Activated naive CD8-positive, alpha-beta T cell treated with anti-CD3 and anti-CD28 coated beads, Interleukin-2, amount 50 U/mL, for 24 hours (primary cell): ENCODE data around the gene PGAM2.

ENCODE experiments used
- ATAC-seq: fragments of 150-1000 bp; cut with Tn5 transposase; one replicate; pipeline ENCODE4 v1.10.0; 2021
- DNase-seq: peaks from one replicate; pipeline ENCODE4 v3.0.0; 2021
- H3K27ac Mint-ChIP-seq: one replicate; pipeline ENCODE4 v1.8.0; 2021; ENCODE audit warnings: mild to moderate bottlenecking, mixed read lengths
- H3K27me3 Mint-ChIP-seq: one replicate; pipeline ENCODE4 v1.8.0; 2021; ENCODE audit warnings: mixed read lengths
- H3K36me3 Mint-ChIP-seq: one replicate; pipeline ENCODE4 v1.8.0; 2021; ENCODE audit warnings: low read depth, mixed read lengths
- H3K4me1 Mint-ChIP-seq: one replicate; pipeline ENCODE4 v1.8.0; 2021; ENCODE audit warnings: mixed read lengths
- H3K4me3 Mint-ChIP-seq: one replicate; pipeline ENCODE4 v1.8.0; 2021; ENCODE audit warnings: mild to moderate bottlenecking, moderate library complexity, mixed read lengths
- H3K9me3 Mint-ChIP-seq: one replicate; pipeline ENCODE4 v1.8.0; 2021; ENCODE audit warnings: mixed read lengths

The PGAM2 gene

DNA sequence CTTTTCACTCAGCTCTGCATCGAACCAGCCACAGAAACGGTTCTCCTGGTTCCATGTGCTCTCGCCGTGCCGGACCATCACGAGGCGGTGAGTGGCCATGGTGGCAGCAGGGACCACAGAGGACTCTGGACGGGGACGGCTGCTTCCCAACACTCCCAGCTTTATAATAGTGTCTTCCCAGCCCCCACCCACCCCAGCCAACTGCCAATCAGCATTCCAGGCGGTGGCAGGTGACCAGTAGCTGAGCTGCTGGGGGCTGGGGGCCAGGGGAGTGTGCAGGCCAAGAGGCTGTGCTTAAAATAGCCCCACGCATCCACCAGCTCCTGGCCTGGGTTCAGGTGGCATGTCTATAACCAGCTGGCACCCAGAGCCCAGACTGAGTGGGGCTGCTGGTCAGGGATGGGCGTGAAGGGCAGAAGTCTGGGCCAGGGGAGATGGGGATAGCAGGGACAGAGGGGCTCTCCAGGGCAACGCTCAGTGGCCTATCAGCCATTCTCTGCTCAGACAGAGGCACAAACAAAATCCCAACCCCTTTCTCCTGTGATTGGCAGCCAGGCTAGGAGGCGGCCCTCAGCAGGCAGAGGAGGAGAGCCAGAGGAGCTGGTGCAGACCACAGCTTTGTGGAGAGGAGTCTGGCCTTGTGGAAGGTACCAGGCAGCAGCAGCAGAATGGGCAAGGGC lies at the start of gene PGAM2:
Gene PGAM2, minus strand, starts transcription at position 137 of the 680 bp plus-strand sequence. Its CDS starts 38 bp downstream, at position 99.
- ATAC-seq (peak; percentile 45), DNase-seq (no peak)
- Mint-ChIP-seq H3K27me3 (no peaks in the 10 kb centered on the region), H3K4me1 (peaks cover 20% of the 10 kb centered on the region), H3K9me3 (no peaks in the 10 kb centered on the region), H3K27ac (no peak within 1 kb of the TSS), H3K4me3 (no peak within 1 kb of the TSS), H3K36me3 (peaks cover 9% of the 10 kb centered on the region)

DNA sequence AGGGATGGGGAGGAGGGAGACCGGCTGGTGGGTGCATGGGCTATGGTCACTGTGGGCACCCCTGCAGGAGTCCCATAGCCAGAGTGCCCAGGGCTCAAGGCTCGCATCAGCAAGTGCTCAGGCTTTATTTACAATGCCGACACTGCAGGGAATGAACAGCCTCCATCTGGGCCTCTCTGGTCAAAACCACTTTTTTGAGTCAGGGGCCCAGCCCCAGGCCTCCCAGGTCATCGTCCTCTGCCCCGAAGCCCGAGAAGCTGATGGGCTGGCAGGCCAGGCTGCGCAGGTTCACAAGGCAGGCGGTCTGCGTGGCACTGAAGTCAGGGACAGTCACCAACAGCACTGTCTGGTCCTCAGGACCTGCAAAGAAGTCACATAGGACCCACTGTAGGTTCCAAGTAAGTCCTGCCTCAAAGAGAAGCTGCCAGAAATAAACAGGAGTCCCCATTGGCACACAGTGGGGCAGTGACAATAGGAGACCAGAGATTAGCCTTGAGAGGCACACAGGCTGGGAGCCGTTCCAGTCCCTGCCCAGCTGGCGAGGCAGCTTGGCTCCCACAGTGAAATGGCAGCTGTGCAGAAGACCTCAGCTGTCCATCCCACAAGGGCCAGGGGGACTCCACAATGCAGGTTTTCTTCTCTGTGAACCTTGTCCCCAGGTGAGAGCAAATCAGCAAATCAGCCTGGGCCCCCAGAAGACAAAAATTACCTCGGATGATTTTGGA lies 49.4 kb upstream of the PGAM2 start:
- Mint-ChIP-seq H3K9me3 (no peaks in the 10 kb centered on the region), H3K27me3 (no peaks in the 10 kb centered on the region), H3K36me3 (peaks cover 17% of the 10 kb centered on the region), H3K27ac (no peak overlapping the region), H3K4me1 (peaks cover 7% of the 10 kb centered on the region), H3K4me3 (no peak overlapping the region)
- ATAC-seq (no peak), DNase-seq (no peak)

DNA sequence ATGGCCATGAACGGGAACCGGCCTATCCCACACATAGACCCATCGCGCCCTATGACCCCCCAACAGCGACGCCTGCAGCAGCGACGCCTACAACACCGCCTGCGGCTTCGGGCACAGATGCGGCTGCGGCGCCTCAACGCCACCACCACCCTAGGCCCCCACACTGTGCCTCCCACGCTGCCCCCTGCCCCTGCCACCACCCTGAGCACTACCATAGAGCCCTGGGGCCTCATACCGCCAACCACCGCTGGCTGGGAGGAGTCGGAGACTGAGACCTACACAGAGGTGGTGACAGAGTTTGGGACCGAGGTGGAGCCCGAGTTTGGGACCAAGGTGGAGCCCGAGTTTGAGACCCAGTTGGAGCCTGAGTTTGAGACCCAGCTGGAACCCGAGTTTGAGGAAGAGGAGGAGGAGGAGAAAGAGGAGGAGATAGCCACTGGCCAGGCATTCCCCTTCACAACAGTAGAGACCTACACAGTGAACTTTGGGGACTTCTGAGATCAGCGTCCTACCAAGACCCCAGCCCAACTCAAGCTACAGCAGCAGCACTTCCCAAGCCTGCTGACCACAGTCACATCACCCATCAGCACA lies 48.5 kb upstream of the PGAM2 start:
- Mint-ChIP-seq H3K27me3 (no peaks in the 10 kb centered on the region), H3K9me3 (no peaks in the 10 kb centered on the region), H3K36me3 (peaks cover 12% of the 10 kb centered on the region), H3K27ac (no peak overlapping the region), H3K4me1 (no peaks in the 10 kb centered on the region), H3K4me3 (no peak overlapping the region)
- ATAC-seq (no peak), DNase-seq (no peak)

DNA sequence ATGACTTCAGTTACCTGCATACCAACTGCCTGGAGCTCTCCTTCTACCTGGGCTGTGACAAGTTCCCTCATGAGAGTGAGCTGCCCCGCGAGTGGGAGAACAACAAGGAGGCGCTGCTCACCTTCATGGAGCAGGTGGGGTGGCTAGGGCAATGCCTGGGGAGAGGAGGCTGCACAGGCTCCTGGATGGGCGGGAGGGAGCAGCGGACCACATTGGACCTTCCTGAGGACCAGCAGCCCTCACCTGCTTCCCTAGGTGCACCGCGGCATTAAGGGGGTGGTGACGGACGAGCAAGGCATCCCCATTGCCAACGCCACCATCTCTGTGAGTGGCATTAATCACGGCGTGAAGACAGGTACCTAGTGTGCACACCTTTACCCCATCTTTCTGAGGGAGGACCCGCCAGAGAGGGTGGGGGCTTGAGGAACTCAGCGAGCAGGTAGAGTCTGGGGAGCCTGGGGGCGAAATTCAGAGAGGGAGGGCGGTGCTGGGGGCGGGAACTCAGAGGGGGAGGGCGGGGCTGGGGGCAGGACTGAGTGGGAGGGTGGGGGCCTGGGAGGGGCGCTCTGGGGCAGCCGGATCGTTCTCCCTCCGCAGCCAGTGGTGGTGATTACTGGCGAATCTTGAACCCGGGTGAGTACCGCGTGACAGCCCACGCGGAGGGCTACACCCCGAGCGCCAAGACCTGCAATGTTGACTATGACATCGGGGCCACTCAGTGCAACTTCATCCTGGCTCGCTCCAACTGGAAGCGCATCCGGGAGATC lies 47.8 kb upstream of the PGAM2 start:
- no peaks in the 10 kb centered on the region for H3K9me3 Mint-ChIP-seq
- H3K36me3 Mint-ChIP-seq, result peaks cover 10% of the 10 kb centered on the region
- H3K4me1 Mint-ChIP-seq, result no peaks in the 10 kb centered on the region
- H3K27me3 Mint-ChIP-seq, result no peaks in the 10 kb centered on the region
- ATAC-seq (no peak), DNase-seq (no peak)
- no peak overlapping the region for H3K4me3 Mint-ChIP-seq
- H3K27ac Mint-ChIP-seq, result no peak overlapping the region

DNA sequence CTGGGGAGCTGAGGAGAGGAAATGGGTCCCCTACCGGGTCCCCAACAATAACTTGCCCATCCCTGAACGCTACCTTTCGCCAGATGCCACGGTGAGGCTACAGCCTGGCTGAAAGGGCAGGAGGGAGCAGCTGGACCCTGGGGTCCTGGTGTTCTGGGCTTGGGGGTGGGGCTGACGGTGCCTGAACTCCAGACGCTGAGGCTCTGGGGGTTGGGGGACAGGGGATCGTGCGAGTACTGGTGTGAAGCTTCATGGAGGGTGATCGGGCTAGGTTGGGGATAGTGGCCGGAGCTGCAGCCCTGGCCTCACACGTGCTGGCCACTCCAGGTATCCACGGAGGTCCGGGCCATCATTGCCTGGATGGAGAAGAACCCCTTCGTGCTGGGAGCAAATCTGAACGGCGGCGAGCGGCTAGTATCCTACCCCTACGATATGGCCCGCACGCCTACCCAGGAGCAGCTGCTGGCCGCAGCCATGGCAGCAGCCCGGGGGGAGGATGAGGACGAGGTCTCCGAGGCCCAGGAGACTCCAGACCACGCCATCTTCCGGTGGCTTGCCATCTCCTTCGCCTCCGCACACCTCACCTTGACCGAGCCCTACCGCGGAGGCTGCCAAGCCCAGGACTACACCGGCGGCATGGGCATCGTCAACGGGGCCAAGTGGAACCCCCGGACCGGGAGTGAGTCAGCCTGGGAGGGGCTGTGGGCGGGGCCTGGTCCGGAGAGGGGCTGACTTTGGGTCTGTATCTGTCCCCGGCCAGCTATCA lies 47.0 kb upstream of the PGAM2 start:
- H3K4me1 Mint-ChIP-seq, result no peaks in the 10 kb centered on the region
- H3K4me3 Mint-ChIP-seq, result no peak overlapping the region
- no peak for DNase-seq
- H3K36me3 Mint-ChIP-seq, result peaks cover 7% of the 10 kb centered on the region
- no peak for ATAC-seq
- H3K27me3 Mint-ChIP-seq, result no peaks in the 10 kb centered on the region
- H3K9me3 Mint-ChIP-seq, result no peaks in the 10 kb centered on the region
- no peak overlapping the region for H3K27ac Mint-ChIP-seq

DNA sequence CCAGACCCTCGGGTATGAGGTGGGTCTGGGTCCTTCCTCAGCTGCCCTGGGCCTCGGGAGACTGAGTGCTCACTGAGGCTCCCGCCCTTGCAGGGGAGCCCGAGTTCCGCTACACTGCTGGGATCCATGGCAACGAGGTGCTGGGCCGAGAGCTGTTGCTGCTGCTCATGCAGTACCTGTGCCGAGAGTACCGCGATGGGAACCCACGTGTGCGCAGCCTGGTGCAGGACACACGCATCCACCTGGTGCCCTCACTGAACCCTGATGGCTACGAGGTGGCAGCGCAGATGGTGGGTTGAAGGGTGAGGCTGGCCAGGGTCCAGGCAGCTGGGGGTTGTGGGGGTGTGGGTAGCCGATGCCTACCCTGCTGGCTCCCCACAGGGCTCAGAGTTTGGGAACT lies 46.4 kb upstream of the PGAM2 start:
- H3K9me3 Mint-ChIP-seq, result no peaks in the 10 kb centered on the region
- no peak overlapping the region for H3K27ac Mint-ChIP-seq
- H3K4me3 Mint-ChIP-seq, result no peak overlapping the region
- H3K36me3 Mint-ChIP-seq, result peaks cover 7% of the 10 kb centered on the region
- DNase-seq, result no peak
- no peaks in the 10 kb centered on the region for H3K4me1 Mint-ChIP-seq
- H3K27me3 Mint-ChIP-seq, result no peaks in the 10 kb centered on the region
- ATAC-seq, result no peak

DNA sequence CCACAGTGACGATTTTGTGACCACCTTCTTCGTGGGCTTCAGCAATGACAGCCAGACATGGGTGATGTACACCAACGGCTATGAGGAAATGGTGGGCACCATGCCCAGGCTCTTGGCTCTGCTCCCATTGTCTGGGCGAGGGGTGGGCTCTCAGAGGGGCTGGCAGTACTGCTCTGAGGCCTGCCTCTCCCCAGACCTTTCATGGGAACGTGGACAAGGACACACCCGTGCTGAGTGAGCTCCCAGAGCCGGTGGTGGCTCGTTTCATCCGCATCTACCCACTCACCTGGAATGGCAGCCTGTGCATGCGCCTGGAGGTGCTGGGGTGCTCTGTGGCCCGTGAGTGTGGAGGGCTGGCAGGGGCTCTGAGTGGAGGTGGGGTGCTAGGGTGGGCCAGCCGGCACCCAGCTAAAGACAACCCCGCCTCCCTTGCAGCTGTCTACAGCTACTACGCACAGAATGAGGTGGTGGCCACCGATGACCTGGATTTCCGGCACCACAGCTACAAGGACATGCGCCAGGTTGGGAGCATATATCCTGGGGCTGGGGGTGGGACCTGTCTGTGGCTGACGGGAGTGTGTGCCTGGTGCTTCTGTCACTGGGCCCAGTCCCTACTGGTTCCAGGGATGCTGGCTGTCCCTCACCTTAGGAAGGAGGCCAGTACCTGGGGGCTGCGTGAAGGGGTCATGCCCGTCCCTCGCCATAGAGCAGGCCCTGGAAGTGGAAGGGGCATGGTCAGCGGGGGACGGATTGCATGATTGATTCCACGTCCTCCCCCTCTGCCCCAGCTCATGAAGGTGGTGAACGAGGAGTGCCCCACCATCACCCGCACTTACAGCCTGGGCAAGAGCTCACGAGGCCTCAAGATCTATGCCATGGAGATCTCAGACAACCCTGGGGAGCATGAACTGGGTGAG lies 45.6 kb upstream of the PGAM2 start:
- Mint-ChIP-seq H3K36me3 (peaks cover 7% of the 10 kb centered on the region), H3K4me3 (no peak overlapping the region), H3K4me1 (peaks cover 5% of the 10 kb centered on the region), H3K27me3 (no peaks in the 10 kb centered on the region), H3K9me3 (no peaks in the 10 kb centered on the region), H3K27ac (no peak overlapping the region)
- DNase-seq (no peak), ATAC-seq (no peak)

DNA sequence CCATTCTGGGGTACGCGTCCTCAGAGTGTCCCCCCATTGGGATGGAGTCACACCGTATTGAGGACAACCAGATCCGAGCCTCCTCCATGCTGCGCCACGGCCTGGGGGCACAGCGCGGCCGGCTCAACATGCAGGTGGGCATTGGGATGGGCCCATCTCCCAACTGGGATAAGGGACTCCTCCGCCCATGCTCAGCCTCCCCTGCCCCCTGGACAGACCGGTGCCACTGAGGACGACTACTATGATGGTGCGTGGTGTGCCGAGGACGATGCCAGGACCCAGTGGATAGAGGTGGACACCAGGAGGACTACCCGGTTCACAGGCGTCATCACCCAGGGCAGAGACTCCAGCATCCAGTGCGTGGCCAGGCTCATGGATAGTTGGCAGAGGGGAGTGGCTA lies 44.6 kb upstream of the PGAM2 start:
- no peak for ATAC-seq
- Mint-ChIP-seq H3K9me3 (no peaks in the 10 kb centered on the region), H3K4me1 (peaks cover 15% of the 10 kb centered on the region)

DNA sequence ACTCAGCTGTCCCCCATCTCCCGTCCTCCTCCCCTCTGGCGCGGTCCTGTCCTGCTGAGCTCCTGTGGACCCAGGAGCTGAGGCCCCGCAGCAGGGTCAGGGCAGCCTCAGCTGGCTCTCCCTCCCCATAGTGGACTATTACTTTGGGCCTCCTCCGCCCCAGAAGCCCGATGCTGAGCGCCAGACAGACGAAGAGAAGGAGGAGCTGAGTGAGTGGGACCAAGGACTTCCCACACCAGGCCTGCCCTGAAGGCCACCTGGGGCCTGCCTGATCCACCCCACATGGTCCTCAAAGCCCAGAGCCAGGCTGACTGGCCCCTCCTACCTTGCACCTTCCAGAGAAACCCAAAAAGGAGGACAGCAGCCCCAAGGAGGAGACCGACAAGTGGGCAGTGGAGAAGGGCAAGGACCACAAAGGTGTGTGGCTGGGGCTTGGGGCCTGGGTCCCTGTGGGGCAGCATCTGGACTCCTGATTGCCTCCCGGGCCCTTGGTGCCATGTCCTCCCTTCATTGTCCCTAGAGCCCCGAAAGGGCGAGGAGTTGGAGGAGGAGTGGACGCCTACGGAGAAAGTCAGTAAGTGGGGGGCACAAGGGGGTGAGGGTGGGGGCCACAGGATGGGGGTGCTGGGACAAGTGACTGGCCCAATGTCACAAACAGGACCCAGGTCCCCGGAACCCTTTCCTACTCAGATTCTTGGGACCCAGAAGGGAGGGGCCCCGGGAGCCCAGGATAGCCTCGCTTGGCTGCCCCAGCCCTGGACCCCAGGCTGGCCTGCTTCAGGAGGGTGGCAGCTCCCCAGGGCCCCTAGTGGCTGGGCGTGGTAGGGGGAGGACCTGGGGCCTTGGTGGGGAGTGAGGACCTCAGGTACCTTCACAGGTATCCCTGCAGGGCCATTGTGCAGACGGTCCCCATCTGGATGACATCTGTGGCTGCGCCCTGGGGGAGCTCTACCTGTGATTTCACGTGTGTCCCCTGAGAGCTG lies 43.7 kb upstream of the PGAM2 start:
- H3K4me1 Mint-ChIP-seq, result peaks cover 15% of the 10 kb centered on the region

More for the DNA sequence above, 44.6 kb upstream of the PGAM2 start:
- no peak for DNase-seq
- Mint-ChIP-seq H3K27ac (no peak overlapping the region), H3K27me3 (no peaks in the 10 kb centered on the region), H3K36me3 (peaks cover 7% of the 10 kb centered on the region), H3K4me3 (no peak overlapping the region)

DNA sequence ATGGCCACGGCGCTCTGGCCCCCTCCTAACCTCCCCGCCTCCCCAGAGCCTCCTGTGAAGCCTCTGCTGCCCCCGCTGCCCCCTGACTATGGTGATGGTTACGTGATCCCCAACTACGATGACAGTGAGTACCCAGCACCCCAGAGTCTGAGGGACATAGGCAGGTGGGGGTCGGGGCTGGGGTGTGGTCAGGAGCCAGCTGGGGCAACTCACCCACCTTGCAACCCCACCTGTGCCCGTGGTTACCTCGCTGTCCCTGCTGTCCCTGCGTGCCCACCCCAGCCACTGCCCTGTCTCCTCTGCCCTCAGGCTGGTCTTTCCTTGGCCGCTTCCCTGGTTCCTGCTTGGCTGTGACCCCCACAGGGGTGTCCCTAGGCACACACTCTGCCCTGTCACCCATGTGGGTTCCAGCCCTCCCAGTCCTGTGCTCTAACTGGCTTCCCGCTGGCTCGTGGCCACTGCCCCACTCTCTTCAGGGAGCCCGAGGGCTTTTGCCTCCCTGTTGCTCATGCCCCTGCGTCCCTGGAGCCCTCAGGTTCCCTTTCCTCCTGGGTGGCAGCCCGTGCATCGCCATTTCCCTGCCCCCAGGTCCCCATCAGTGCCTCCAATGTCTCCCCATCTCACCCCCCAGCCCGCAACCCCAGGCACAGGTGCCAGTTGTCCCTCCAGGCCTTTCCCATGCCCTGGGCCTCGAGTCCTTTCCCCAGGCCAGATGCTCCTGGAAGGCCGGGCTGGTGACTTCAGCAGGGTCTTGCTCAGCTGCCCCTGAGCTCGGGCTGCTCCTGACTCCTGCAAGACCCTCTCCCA lies 42.8 kb upstream of the PGAM2 start:
- H3K36me3 Mint-ChIP-seq, result peaks cover 2% of the 10 kb centered on the region
- H3K9me3 Mint-ChIP-seq, result no peaks in the 10 kb centered on the region
- no peak for DNase-seq
- no peak for ATAC-seq
- no peak overlapping the region for H3K4me3 Mint-ChIP-seq
- peaks cover 15% of the 10 kb centered on the region for H3K4me1 Mint-ChIP-seq
- peaks cover 4% of the 10 kb centered on the region for H3K27me3 Mint-ChIP-seq
- H3K27ac Mint-ChIP-seq, result no peak overlapping the region

More for the DNA sequence above, 43.7 kb upstream of the PGAM2 start:
- H3K36me3 Mint-ChIP-seq, result peaks cover 2% of the 10 kb centered on the region
- DNase-seq (no peak), ATAC-seq (no peak)
- H3K4me3 Mint-ChIP-seq, result no peak overlapping the region
- no peaks in the 10 kb centered on the region for H3K9me3 Mint-ChIP-seq
- H3K27ac Mint-ChIP-seq, result no peak overlapping the region
- H3K27me3 Mint-ChIP-seq, result no peaks in the 10 kb centered on the region

DNA sequence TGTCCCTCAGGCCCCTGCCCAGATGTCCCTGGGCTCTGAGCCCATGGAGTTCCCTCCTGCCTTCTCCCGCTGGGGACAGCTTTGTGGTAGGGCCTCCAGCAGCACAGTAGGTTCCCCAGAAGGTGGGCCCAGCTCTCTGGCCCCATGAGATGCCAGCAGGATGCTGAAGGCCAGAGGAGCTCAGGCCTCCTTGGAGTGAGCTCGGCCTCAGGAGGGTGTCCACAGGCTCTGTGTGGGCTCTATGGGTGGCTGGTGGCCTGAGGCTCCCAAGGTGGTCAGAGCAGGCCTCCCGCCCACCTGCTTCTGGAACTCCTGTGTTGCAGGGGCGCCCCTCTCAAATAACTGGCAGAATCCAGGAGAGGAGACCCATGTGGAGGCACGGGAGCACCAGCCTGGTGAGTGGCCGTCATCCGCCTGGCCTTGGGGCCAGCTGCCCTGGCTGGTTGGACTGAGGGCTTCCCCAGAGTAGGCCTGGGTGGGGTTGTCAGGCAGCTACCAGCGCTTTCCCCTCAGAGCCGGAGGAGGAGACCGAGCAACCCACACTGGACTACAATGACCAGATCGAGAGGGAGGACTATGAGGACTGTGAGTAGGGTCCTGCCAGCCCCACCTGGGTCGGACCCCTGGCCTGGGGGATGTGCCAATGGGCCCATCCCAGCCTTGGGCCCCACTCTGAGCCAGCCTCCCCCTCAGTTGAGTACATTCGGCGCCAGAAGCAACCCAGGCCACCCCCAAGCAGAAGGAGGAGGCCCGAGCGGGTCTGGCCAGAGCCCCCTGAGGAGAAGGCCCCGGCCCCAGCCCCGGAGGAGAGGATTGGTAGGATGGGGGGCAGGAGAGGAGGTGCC lies 42.0 kb upstream of the PGAM2 start:
- Mint-ChIP-seq H3K27me3 (peaks cover 6% of the 10 kb centered on the region), H3K4me3 (no peak overlapping the region), H3K9me3 (no peaks in the 10 kb centered on the region), H3K27ac (no peak overlapping the region), H3K36me3 (peaks cover 2% of the 10 kb centered on the region), H3K4me1 (peaks cover 15% of the 10 kb centered on the region)
- no peak for ATAC-seq
- no peak for DNase-seq
